HepG2 (cell line): Measurements from ENCODE around the gene PSD4. TPM values are rescaled to one million over a fixed set of nuclear protein-coding genes. Genes with fewer than 3 reads are reported as not detected.

Experiments
- ATAC-seq: fragments of 200-7000 bp; cut with Tn5 transposase; 3 replicates; pipeline ENCODE4 v1.9.1; 2020; ENCODE audit warnings: mild to moderate bottlenecking, moderate library complexity
- BruUV-seq: library from RNA; stranded (reverse); fragments of 400-500 nt; replicated peaks from 2 replicates; lab custom pipeline; 2021; lab: Mats Ljungman, UMichigan
- CTCF ChIA-PET: fragments of 300-600 bp; formaldehyde crosslinking; extraction: SDS; loops from one replicate; lab custom pipeline; 2021; ENCODE audit warnings: low total read pairs, inconsistent platforms, low intra/inter-chr PET ratio; lab: Yijun Ruan, JAX
- POLR2A ChIA-PET: fragments of 350-600 bp; sonication (Branson Sonifier 250); formaldehyde crosslinking; loops from one replicate; lab custom pipeline; 2020; ENCODE audit warnings: antibody characterized with exemption, inconsistent platforms; lab: Yijun Ruan, JAX
- DNase-seq: peaks from one replicate; pipeline ENCODE4 v3.0.0-alpha.2; 2015; ENCODE audit warnings: low spot score
- FAIRE-seq: peaks from 3 replicates; lab custom pipeline; 2011; peaks lifted over from hg19 to GRCh38; lab: Jason Lieb, UNC
- H2AFZ ChIP-seq: one replicate; pipeline ENCODE4 v1.6.1; 2011; ENCODE audit warnings: low read length, inconsistent platforms
- H3K27ac ChIP-seq: fragments of 300-600 bp; 3 replicates; pipeline ENCODE4 v1.8.0; 2011; ENCODE audit warnings: mixed run types, mild to moderate bottlenecking, mixed read lengths, low read length, inconsistent platforms; ENCODE audit not compliant: insufficient read depth; ENCODE audit errors: extremely low read length
- H3K27me3 ChIP-seq, 2 experiments: fragments of 200-600 bp in 1 of 2; 2 replicates in 1 of 2; 3 replicates in 1 of 2; pipeline versions ENCODE4 v1.6.0 to v1.8.0; 2011; ENCODE audit warnings: low read length in 2 of 2, mild to moderate bottlenecking in 2 of 2, moderate library complexity in 2 of 2, inconsistent platforms in 1 of 2; ENCODE audit not compliant: insufficient read depth in 2 of 2, control insufficient read depth in 1 of 2
- H3K36me3 ChIP-seq, 2 experiments: fragments of 200-600 bp in 1 of 2; replicated peaks in 1 of 2; 2 replicates in 1 of 2; 3 replicates in 1 of 2; pipeline versions ENCODE4 v1.5.1 to v1.8.0; 2011; ENCODE audit warnings: low read length in 2 of 2, inconsistent platforms in 1 of 2; ENCODE audit not compliant: insufficient read depth in 2 of 2, control insufficient read depth in 1 of 2
- H3K4me1 ChIP-seq: 2 replicates; pipeline ENCODE4 v1.5.1; 2012; ENCODE audit warnings: low read length, inconsistent platforms; ENCODE audit not compliant: insufficient read depth
- H3K4me2 ChIP-seq: 2 replicates; pipeline ENCODE4 v1.6.0; 2011; ENCODE audit warnings: low read depth, low read length, inconsistent platforms
- H3K4me3 ChIP-seq, 3 experiments: fragments of 200-600 bp in 1 of 3; sonication (generic), shearing (Covaris generic) in 1 of 3; replicated peaks in 1 of 3; 2 replicates each; pipeline ENCODE4 v1.5.1; 2011 to 2016; ENCODE audit warnings: low read length in 3 of 3, inconsistent platforms in 2 of 3, low read depth in 2 of 3, mild to moderate bottlenecking in 2 of 3, control low read depth in 1 of 3, mixed read lengths in 1 of 3; ENCODE audit not compliant: insufficient read depth in 1 of 3
- H3K79me2 ChIP-seq: one replicate; pipeline ENCODE4 v1.6.1; 2011; ENCODE audit warnings: low read length, inconsistent platforms; ENCODE audit not compliant: insufficient read depth
- H3K9ac ChIP-seq: 2 replicates; pipeline ENCODE4 v1.6.0; 2011; ENCODE audit warnings: mild to moderate bottlenecking, low read depth, low read length, inconsistent platforms; ENCODE audit not compliant: insufficient read depth
- H3K9me3 ChIP-seq: 2 replicates; pipeline ENCODE4 v1.5.1; 2012; ENCODE audit warnings: mild to moderate bottlenecking, low read length
- H4K20me1 ChIP-seq: 2 replicates; pipeline ENCODE4 v1.6.0; 2011; ENCODE audit warnings: inconsistent platforms, mild to moderate bottlenecking, low read length, moderate library complexity; ENCODE audit not compliant: insufficient read depth
- AKNA ChIP-seq: sonication (generic); formaldehyde crosslinking; IDR thresholded peaks from 2 replicates; pipeline ENCODE4 v1.4.0; 2020; ENCODE audit warnings: missing genetic modification reagents, borderline replicate concordance
- CENPBD1 ChIP-seq: sonication (generic); formaldehyde crosslinking; IDR thresholded peaks from 2 replicates; pipeline ENCODE4 v1.8.0; 2022; ENCODE audit warnings: missing genetic modification reagents, low read depth, mild to moderate bottlenecking, borderline replicate concordance
- CSRNP1 ChIP-seq: sonication (generic); formaldehyde crosslinking; IDR thresholded peaks from 2 replicates; pipeline ENCODE4 v1.8.1; 2023; ENCODE audit warnings: mild to moderate bottlenecking, missing genetic modification reagents
- MTA3 ChIP-seq: sonication (generic); formaldehyde crosslinking; IDR thresholded peaks from 2 replicates; pipeline ENCODE4 v1.4.0; 2020; ENCODE audit warnings: missing genetic modification reagents
- RFX5 ChIP-seq: IDR thresholded peaks from 2 replicates; pipeline ENCODE4 v1.6.1; 2011; ENCODE audit warnings: low read depth, low read length, improper control_type of control experiment
- TFAP4 ChIP-seq: sonication (generic); IDR thresholded peaks from 2 replicates; pipeline ENCODE4 v1.6.1; 2016; ENCODE audit warnings: low read depth, borderline replicate concordance
- THYN1 ChIP-seq: sonication (generic); formaldehyde crosslinking; IDR thresholded peaks from 2 replicates; pipeline ENCODE4 v1.8.1; 2023; ENCODE audit warnings: low read depth, mild to moderate bottlenecking, moderate library complexity, missing genetic modification reagents, borderline replicate concordance
- ZNF512 ChIP-seq: sonication (generic); formaldehyde crosslinking; IDR thresholded peaks from 2 replicates; pipeline ENCODE4 v1.4.0; 2020; ENCODE audit warnings: mild to moderate bottlenecking, missing genetic modification reagents
- ZNF597 ChIP-seq: sonication (generic); formaldehyde crosslinking; IDR thresholded peaks from 2 replicates; pipeline ENCODE4 v1.5.0; 2020; ENCODE audit warnings: missing genetic modification reagents
- ZNF772 ChIP-seq: sonication (generic); formaldehyde crosslinking; IDR thresholded peaks from 2 replicates; pipeline ENCODE4 v1.5.0; 2020; ENCODE audit warnings: mild to moderate bottlenecking, missing genetic modification reagents
- WGBS: methylation state at CpG from one replicate; pipeline ENCODE4 v1.1.6; 2017; ENCODE audit warnings: low lambda C conversion rate; 5-methylcytosine and 5-hydroxymethylcytosine counted together
- in situ Hi-C: cut with HindIII; loops from 2 replicates; pipeline ENCODE4 v1.10.0; 2017; ENCODE audit warnings: low pct_unique_long_range_greater_than_20kb; ENCODE audit not compliant: extremely low pct_ligation_motif_present
- intact Hi-C: fragments of 100-400 bp; cut with micrococcal nuclease; formaldehyde crosslinking; loops from one replicate; pipeline ENCODE4 v1.10.0; 2022; ENCODE audit not compliant: unreplicated experiment
- polyA plus RNA-seq, 8 experiments: library from polyadenylated mRNA; depleted of rRNA in 3 of 8; stranded (reverse) in 7 of 8; unstranded in 1 of 8; fragments of >200 nt; fragmentation: Illumina TruSeq in 4 of 8; extraction: Trizol in 4 of 8; gene quantifications; 2 replicates each; pipeline versions ENCODE4 v1.2.1 to v1.2.3, GENCODE V29; 2011 to 2016; ENCODE audit warnings: low read depth in 4 of 8, missing spikeins in 1 of 8, mixed read lengths in 1 of 8; ENCODE audit not compliant: insufficient read depth in 1 of 8
- total RNA-seq, 5 experiments: library from RNA; depleted of rRNA; stranded (reverse); fragments of >200 nt; fragmentation: Illumina TruSeq; extraction: Trizol; gene quantifications; 2 replicates each; pipeline ENCODE4 v1.2.3, GENCODE V29; 2016; ENCODE audit warnings: low read depth in 1 of 5

Gene PSD4
- total and polyA plus RNA-seq, 2 of the 13 experiments (the other 11 are each of a cell fraction or from before 2014, with no cell fraction given) = 5.8 to 9.4 TPM

GRCh38 chr2:113185664-113186432 lies 12.1 kb downstream of the PSD4 start (continued):
- TF ChIP-seq ZNF512 (CRISPR knock-in tag) (no peak), ZNF597 (CRISPR knock-in tag) (no peak)

- FAIRE-seq = no peak
- no peak for DNase-seq
- no peaks in the 10 kb centered on the region for H3K9me3 ChIP-seq
- no peak overlapping the region for H3K4me3 ChIP-seq
- no peak overlapping the region for H3K9ac ChIP-seq
- BruUV-seq = no TSS peak
- no peaks in the 10 kb centered on the region; a peak in 1 of 5 replicates for H3K36me3 ChIP-seq
- H3K79me2 ChIP-seq = no peaks in the 10 kb centered on the region
- intact Hi-C loops (no loop called here), in situ Hi-C loops (no loop called here)
- H3K27me3 ChIP-seq = no peaks in the 10 kb centered on the region
- ChIA-PET CTCF (interaction anchor here (0.9 kb wide), 1 partner anchor 19 kb away, joined by 3 read pairs; no protein-coding TSS in a partner anchor), POLR2A (interaction anchor here (1.7 kb wide), 1 partner anchor 12 kb away, joined by 4 read pairs; no protein-coding TSS in a partner anchor)
- no peak; the same call in 2 of the 3 replicates for ATAC-seq
- H3K4me1 ChIP-seq = peaks cover 20% of the 10 kb centered on the region
- no peak overlapping the region for H3K27ac ChIP-seq
- 42% methylated on average over 5 of the region's 5 CpGs for WGBS
- H4K20me1 ChIP-seq = no peaks in the 10 kb centered on the region
- no peak overlapping the region for H3K4me2 ChIP-seq
- no peak overlapping the region for H2AFZ ChIP-seq
- TF ChIP-seq CSRNP1 (CRISPR knock-in tag) (no peak), AKNA (CRISPR knock-in tag) (no peak), TFAP4 (no peak), THYN1 (CRISPR knock-in tag) (no peak), CENPBD1 (CRISPR knock-in tag) (no peak), RFX5 (no peak), ZNF772 (no peak), MTA3 (CRISPR knock-in tag) (no peak)
Measured at GRCh38 chr2:113186433-113186796, 12.6 kb downstream of the PSD4 start.
